Measurements from ENCODE around the gene RASA1. TPM values are rescaled to one million over a fixed set of nuclear protein-coding genes. Genes with fewer than 3 reads are reported as not detected.

The RASA1 gene
- total RNA-seq, 1 experiment from 2014 or later: 29.0 TPM

DNA sequence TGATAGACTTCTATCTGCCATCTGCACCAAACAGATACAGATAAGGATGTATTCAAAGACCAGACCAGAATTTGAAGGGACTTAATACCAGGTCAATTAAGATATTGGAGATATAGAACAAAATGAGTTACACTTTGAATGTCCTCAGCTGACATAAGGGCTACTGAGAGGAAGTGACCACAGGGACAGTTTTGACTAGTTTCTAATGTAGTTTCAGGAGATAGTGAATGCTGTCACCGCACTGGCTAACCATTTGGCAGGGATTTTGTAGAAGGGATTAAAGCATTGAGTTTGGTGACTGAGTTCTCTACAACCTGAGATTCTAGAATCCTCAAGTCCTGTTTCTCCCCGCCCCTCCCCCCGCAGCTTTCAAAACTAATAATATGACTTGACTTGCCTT, 122.4 kb downstream of the RASA1 start:
- Histone ChIP-seq H3K36me3 (ENCODE audit: control insufficient read depth, insufficient read depth, low read length) (peaks cover 67% of the 10 kb centered on the region), H3K27ac (ENCODE audit: low read length) (no peak overlapping the region), H3K9me3 (ENCODE audit: control insufficient read depth, insufficient read depth, low read depth, low read length) (no peaks in the 10 kb centered on the region), H3K27me3 (ENCODE audit: control insufficient read depth, insufficient read depth, low read length) (no peaks in the 10 kb centered on the region), H3K4me1 (ENCODE audit: control insufficient read depth, insufficient read depth, low read length) (no peaks in the 10 kb centered on the region; the same call in 1 of the 2 replicates), H3K4me3 (ENCODE audit: low read depth in 2 of 2, low read length in 2 of 2) (no peak overlapping the region)
- ChIA-PET POLR2A (no interaction called here), CTCF (no interaction called here)
- TF ChIP-seq SIN3A (IDR thresholded peaks at IDR 0.05; ENCODE audit: borderline replicate concordance, insufficient read depth, low read depth, low read length) (no peak), POLR2AphosphoS5 (IDR thresholded peaks at IDR 0.05; ENCODE audit: low read depth, low read length) (no peak), TCF7L2 (IDR thresholded peaks at IDR 0.05; ENCODE audit: low read depth, low read length) (no peak)
- TF ChIP-seq, protein P1, sequence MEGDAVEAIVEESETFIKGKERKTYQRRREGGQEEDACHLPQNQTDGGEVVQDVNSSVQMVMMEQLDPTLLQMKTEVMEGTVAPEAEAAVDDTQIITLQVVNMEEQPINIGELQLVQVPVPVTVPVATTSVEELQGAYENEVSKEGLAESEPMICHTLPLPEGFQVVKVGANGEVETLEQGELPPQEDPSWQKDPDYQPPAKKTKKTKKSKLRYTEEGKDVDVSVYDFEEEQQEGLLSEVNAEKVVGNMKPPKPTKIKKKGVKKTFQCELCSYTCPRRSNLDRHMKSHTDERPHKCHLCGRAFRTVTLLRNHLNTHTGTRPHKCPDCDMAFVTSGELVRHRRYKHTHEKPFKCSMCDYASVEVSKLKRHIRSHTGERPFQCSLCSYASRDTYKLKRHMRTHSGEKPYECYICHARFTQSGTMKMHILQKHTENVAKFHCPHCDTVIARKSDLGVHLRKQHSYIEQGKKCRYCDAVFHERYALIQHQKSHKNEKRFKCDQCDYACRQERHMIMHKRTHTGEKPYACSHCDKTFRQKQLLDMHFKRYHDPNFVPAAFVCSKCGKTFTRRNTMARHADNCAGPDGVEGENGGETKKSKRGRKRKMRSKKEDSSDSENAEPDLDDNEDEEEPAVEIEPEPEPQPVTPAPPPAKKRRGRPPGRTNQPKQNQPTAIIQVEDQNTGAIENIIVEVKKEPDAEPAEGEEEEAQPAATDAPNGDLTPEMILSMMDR (IDR thresholded peaks at IDR 0.05): no peak
- TF ChIP-seq, protein P2, sequence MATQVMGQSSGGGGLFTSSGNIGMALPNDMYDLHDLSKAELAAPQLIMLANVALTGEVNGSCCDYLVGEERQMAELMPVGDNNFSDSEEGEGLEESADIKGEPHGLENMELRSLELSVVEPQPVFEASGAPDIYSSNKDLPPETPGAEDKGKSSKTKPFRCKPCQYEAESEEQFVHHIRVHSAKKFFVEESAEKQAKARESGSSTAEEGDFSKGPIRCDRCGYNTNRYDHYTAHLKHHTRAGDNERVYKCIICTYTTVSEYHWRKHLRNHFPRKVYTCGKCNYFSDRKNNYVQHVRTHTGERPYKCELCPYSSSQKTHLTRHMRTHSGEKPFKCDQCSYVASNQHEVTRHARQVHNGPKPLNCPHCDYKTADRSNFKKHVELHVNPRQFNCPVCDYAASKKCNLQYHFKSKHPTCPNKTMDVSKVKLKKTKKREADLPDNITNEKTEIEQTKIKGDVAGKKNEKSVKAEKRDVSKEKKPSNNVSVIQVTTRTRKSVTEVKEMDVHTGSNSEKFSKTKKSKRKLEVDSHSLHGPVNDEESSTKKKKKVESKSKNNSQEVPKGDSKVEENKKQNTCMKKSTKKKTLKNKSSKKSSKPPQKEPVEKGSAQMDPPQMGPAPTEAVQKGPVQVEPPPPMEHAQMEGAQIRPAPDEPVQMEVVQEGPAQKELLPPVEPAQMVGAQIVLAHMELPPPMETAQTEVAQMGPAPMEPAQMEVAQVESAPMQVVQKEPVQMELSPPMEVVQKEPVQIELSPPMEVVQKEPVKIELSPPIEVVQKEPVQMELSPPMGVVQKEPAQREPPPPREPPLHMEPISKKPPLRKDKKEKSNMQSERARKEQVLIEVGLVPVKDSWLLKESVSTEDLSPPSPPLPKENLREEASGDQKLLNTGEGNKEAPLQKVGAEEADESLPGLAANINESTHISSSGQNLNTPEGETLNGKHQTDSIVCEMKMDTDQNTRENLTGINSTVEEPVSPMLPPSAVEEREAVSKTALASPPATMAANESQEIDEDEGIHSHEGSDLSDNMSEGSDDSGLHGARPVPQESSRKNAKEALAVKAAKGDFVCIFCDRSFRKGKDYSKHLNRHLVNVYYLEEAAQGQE (IDR thresholded peaks at IDR 0.05; ENCODE audit: insufficient read depth in 1 of 2, low read depth in 2 of 2, low read length in 1 of 2): no peak
- no TSS peak for BruUV-seq (replicated peaks)
- in situ Hi-C loops (cut with HindIII; ENCODE audit: low pct_unique_long_range_greater_than_20kb, low sequenced_read_pairs) (no loop called here), intact Hi-C loops (cut with micrococcal nuclease; ENCODE audit: unreplicated experiment) (no loop called here)
- ATAC-seq: 0 out of 2 replicates have a peak, but pooled peaks have one; percentile 42
- no peak for DNase-seq (ENCODE audit: low read depth, low spot score)

DNA sequence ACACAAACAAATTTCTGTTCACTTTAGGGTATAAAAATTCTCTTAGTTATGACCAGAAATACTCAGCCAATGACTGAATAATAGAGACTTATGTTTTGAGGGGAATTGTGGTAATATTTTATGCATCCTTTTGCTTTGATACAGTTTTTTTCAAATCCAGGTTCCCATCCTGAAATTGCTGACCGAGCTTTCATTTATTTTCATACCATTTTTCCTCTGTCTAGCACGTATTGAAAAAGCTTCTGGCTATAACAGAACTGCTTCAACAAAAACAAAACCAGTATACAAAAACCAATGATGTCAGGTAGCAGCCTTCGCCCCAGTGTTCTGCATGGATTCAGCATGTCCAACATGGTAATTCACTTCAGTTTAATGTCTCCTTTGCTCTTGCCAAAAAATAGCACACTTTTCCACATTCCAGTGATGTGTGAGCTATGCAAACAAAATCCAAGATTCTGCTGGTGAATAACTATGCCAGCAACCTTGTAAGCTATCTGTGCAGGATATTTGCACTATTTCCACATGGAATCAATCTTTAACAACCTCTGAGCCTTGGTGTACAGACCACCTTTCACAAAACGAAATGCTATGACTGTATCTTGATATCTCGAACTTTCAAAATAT, 123.0 kb downstream of the RASA1 start:
- no TSS peak for BruUV-seq (replicated peaks)
- Histone ChIP-seq H3K36me3 (ENCODE audit: control insufficient read depth, insufficient read depth, low read length) (peaks cover 63% of the 10 kb centered on the region), H3K27me3 (ENCODE audit: control insufficient read depth, insufficient read depth, low read length) (no peaks in the 10 kb centered on the region), H3K4me1 (ENCODE audit: control insufficient read depth, insufficient read depth, low read length) (no peaks in the 10 kb centered on the region; the same call in 1 of the 2 replicates), H3K27ac (ENCODE audit: low read length) (no peak overlapping the region), H3K4me3 (ENCODE audit: low read depth in 2 of 2, low read length in 2 of 2) (no peak overlapping the region), H3K9me3 (ENCODE audit: control insufficient read depth, insufficient read depth, low read depth, low read length) (no peaks in the 10 kb centered on the region)
- ATAC-seq (no peak), DNase-seq (ENCODE audit: low read depth, low spot score) (no peak)
- TF ChIP-seq POLR2AphosphoS5 (IDR thresholded peaks at IDR 0.05; ENCODE audit: low read depth, low read length): no peak
- TF ChIP-seq, protein P1 (IDR thresholded peaks at IDR 0.05): no peak
- no peak for TF ChIP-seq TCF7L2 (IDR thresholded peaks at IDR 0.05; ENCODE audit: low read depth, low read length)
- TF ChIP-seq, protein P2 (IDR thresholded peaks at IDR 0.05; ENCODE audit: insufficient read depth in 1 of 2, low read depth in 2 of 2, low read length in 1 of 2): no peak
- no peak for TF ChIP-seq SIN3A (IDR thresholded peaks at IDR 0.05; ENCODE audit: borderline replicate concordance, insufficient read depth, low read depth, low read length)
- ChIA-PET POLR2A (no interaction called here), CTCF (no interaction called here)
- intact Hi-C loops (cut with micrococcal nuclease; ENCODE audit: unreplicated experiment): no loop called here
- in situ Hi-C loops (cut with HindIII; ENCODE audit: low pct_unique_long_range_greater_than_20kb, low sequenced_read_pairs): no loop called here
